B cell (primary cell): ENCODE data around the gene NSFL1C. TPM values are rescaled to one million over a fixed set of nuclear protein-coding genes. Genes with fewer than 3 reads are reported as not detected.
A peak's percentile ranks its signal among the peaks of the same experiment; 100 is the strongest.

ENCODE experiments used
- ATAC-seq: fragments of 200-7000 bp; cut with Tn5 transposase; one replicate; pipeline ENCODE4 v1.10.0; 2021; ENCODE audit warnings: low read depth, mild to moderate bottlenecking, moderate number of reproducible peaks, moderate library complexity
- CTCF ChIA-PET: fragments of 350-600 bp; sonication (Branson Sonifier 250); formaldehyde crosslinking; loops from one replicate; lab custom pipeline; 2021; ENCODE audit warnings: antibody characterized with exemption, inconsistent platforms; lab: Charles Lee
- POLR2A ChIA-PET: fragments of 350-600 bp; sonication (Branson Sonifier 250); formaldehyde crosslinking; loops from one replicate; lab custom pipeline; 2021; ENCODE audit warnings: antibody characterized with exemption; lab: Charles Lee
- DNase-seq: peaks from one replicate; pipeline ENCODE4 v3.0.0; 2013
- H2AFZ ChIP-seq: 2 replicates; pipeline ENCODE4 v1.6.1; 2012; ENCODE audit warnings: mild to moderate bottlenecking, low read depth, low read length; ENCODE audit not compliant: insufficient read depth, poor library complexity, severe bottlenecking
- H3K27ac ChIP-seq, 2 donors: 1 replicate in 1 of 2; 2 replicates in 1 of 2; pipeline ENCODE4 v1.5.1; 2012 to 2013; ENCODE audit warnings: low read length in 2 of 2, mild to moderate bottlenecking in 2 of 2, moderate library complexity in 1 of 2
- H3K27me3 ChIP-seq, 4 experiments: fragments of 200-600 bp in 1 of 4; sonication (generic) in 1 of 4; replicated peaks in 1 of 4; 1 replicate in 2 of 4; 2 replicates in 2 of 4; pipeline versions ENCODE4 v1.6.1 to v1.7.0; 2013 to 2016; ENCODE audit warnings: low read length in 3 of 4, mild to moderate bottlenecking in 2 of 4, mixed read lengths in 1 of 4, moderate library complexity in 1 of 4; ENCODE audit not compliant: insufficient read depth in 4 of 4, control insufficient read depth in 3 of 4; ENCODE audit errors: control extremely low read depth in 1 of 4
- H3K36me3 ChIP-seq, 2 experiments: replicated peaks in 1 of 2; 1 replicate in 1 of 2; 2 replicates in 1 of 2; pipeline versions ENCODE4 v1.6.1 to v1.7.1; 2013; ENCODE audit warnings: low read length in 1 of 2; ENCODE audit not compliant: insufficient read depth in 2 of 2, control insufficient read depth in 1 of 2; ENCODE audit errors: control extremely low read depth in 1 of 2, extremely low read depth in 1 of 2
- H3K4me1 ChIP-seq, 2 donors: fragments of 200-600 bp in 1 of 2; sonication (generic) in 1 of 2; 1 replicate in 1 of 2; 2 replicates in 1 of 2; pipeline versions ENCODE4 v1.5.1 to v1.6.1; 2013 to 2017; ENCODE audit warnings: low read length in 2 of 2; ENCODE audit not compliant: control insufficient read depth in 2 of 2, insufficient read depth in 2 of 2
- H3K4me2 ChIP-seq: replicated peaks from 2 replicates; pipeline ENCODE3; 2012; ENCODE audit warnings: mild to moderate bottlenecking, low read depth, low read length; ENCODE audit not compliant: poor library complexity, severe bottlenecking
- H3K4me3 ChIP-seq, 5 experiments: fragments of 200-600 bp in 1 of 5; sonication (generic) in 1 of 5; 1 replicate in 3 of 5; 2 replicates in 2 of 5; pipeline versions ENCODE4 v1.5.1 to v1.7.0; 2011 to 2016; ENCODE audit warnings: low read length in 4 of 5, mild to moderate bottlenecking in 4 of 5, low read depth in 2 of 5, control low read depth in 1 of 5, moderate library complexity in 1 of 5; ENCODE audit not compliant: insufficient read depth in 1 of 5; ENCODE audit errors: control extremely low read depth in 1 of 5, extremely low read depth in 1 of 5
- H3K79me2 ChIP-seq: fragments of 200-600 bp; sonication (generic); one replicate; pipeline ENCODE4 v1.6.0; 2016; ENCODE audit warnings: low read length; ENCODE audit not compliant: control insufficient read depth, insufficient read depth
- H3K9ac ChIP-seq: fragments of 200-600 bp; sonication (generic); 2 replicates; pipeline ENCODE4 v1.6.1; 2017; ENCODE audit warnings: mild to moderate bottlenecking, low read length, moderate library complexity
- H3K9me3 ChIP-seq, 3 donors: one replicate each; pipeline versions ENCODE4 v1.6.1 to v1.7.1; 2013; ENCODE audit warnings: low read length in 2 of 3; ENCODE audit not compliant: control insufficient read depth in 2 of 3, insufficient read depth in 1 of 3; ENCODE audit errors: control extremely low read depth in 1 of 3
- H4K20me1 ChIP-seq: 2 replicates; pipeline ENCODE4 v1.6.0; 2012; ENCODE audit warnings: mild to moderate bottlenecking, low read length; ENCODE audit not compliant: insufficient read depth, control insufficient read depth, poor library complexity, severe bottlenecking
- H3K27ac Mint-ChIP-seq: one replicate; pipeline ENCODE4 v1.8.0; 2021; ENCODE audit warnings: mixed read lengths
- H3K27me3 Mint-ChIP-seq: one replicate; pipeline ENCODE4 v1.8.0; 2021; ENCODE audit warnings: mixed read lengths
- H3K4me1 Mint-ChIP-seq: one replicate; pipeline ENCODE4 v1.8.0; 2021; ENCODE audit warnings: mixed read lengths
- H3K4me3 Mint-ChIP-seq: one replicate; pipeline ENCODE4 v1.8.0; 2021; ENCODE audit warnings: mixed read lengths
- H3K9me3 Mint-ChIP-seq: one replicate; pipeline ENCODE4 v1.8.0; 2022; ENCODE audit warnings: mixed read lengths; ENCODE audit not compliant: insufficient read depth
- CTCF ChIP-seq: fragments of 200-600 bp; IDR thresholded peaks from one replicate; pipeline ENCODE4 v1.8.0; 2022; ENCODE audit warnings: antibody characterized with exemption, mild to moderate bottlenecking
- EZH2 ChIP-seq: IDR thresholded peaks from 2 replicates; pipeline ENCODE4 v1.6.1; 2012; ENCODE audit warnings: borderline replicate concordance, low read depth, mild to moderate bottlenecking, moderate library complexity, low read length; ENCODE audit not compliant: insufficient read depth, poor library complexity, severe bottlenecking
- WGBS: methylation state at CpG from one replicate; pipeline ENCODE4 v1.1.5; 2013; ENCODE audit warnings: missing lambda C conversion rate; ENCODE audit not compliant: insufficient coverage; 5-methylcytosine and 5-hydroxymethylcytosine counted together
- intact Hi-C: fragments of 100-400 bp; cut with micrococcal nuclease; formaldehyde crosslinking; loops from one replicate; pipeline ENCODE4 v1.10.0; 2022
- polyA plus RNA-seq: library from polyadenylated mRNA; depleted of rRNA; stranded (reverse); fragments of >200 nt; gene quantifications from 2 replicates; pipeline ENCODE4 v1.2.3, GENCODE V29; 2012
- total RNA-seq, 2 donors: library from RNA; stranded (reverse); fragments of 120-200 nt in 1 of 2; gene quantifications; 1 replicate in 1 of 2; 2 replicates in 1 of 2; pipeline versions ENCODE4 v1.2.3 to v1.2.4, GENCODE V29; 2013 to 2022

The NSFL1C gene
- total and polyA plus RNA-seq, 2 donors (not counting 1 experiment from before 2014, with no cell fraction given) = 24.1 to 80.3 TPM

DNA sequence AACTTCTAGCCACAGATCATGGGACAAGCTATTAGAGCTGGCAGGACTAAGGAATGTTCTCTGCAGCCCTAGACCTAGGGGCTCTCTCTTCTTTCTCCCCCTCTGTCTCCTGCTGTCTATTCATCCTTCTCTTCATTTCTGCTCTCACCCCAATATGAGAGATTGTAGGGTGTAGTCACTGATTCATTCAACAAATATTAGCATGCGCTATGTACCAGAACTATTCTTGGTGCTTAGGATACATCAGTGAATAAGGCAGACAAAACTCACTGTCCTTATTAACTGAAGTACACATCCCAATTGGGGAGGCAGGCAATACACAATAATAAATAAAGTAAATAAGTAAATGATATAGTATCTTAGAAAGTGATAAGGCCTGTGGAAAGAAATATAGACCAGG, 39.2 kb upstream of the NSFL1C start:
- no peak overlapping the region for H3K27ac ChIP-seq
- no peak for ATAC-seq
- no peak overlapping the region for H3K4me2 ChIP-seq
- ChIA-PET CTCF (interaction anchor here (0.6 to 5.7 kb wide), 5 partner anchors 17 to 861 kb away, joined by 3 to 44 read pairs (median 4); no protein-coding TSS in a partner anchor), POLR2A (no interaction called here)
- no peak overlapping the region for H3K27ac Mint-ChIP-seq
- no peak overlapping the region for H3K9ac ChIP-seq
- H3K27me3 Mint-ChIP-seq = peaks cover 46% of the 10 kb centered on the region
- DNase-seq = no peak
- H3K9me3 ChIP-seq = peaks cover 0 to 4% (median 3%) of the 10 kb centered on the region in 3 donors
- TF ChIP-seq CTCF (no peak), EZH2 (no peak)
- H3K36me3 ChIP-seq = no peaks in the 10 kb centered on the region
- H3K27me3 ChIP-seq = peaks cover 0 to 18% (median 6%) of the 10 kb centered on the region in 4 experiments
- intact Hi-C loops = no loop called here
- no CpG with 5 or more reads among the region's 1 CpG for WGBS
- no peak overlapping the region for H2AFZ ChIP-seq
- peaks cover 0 to 3% of the 10 kb centered on the region in 2 donors for H3K4me1 ChIP-seq
- H3K4me1 Mint-ChIP-seq = peaks cover 2% of the 10 kb centered on the region
- H3K79me2 ChIP-seq = no peaks in the 10 kb centered on the region
- no peak overlapping the region for H3K4me3 Mint-ChIP-seq
- H3K4me3 ChIP-seq = no peak overlapping the region
- no peaks in the 10 kb centered on the region for H4K20me1 ChIP-seq
- no peaks in the 10 kb centered on the region for H3K9me3 Mint-ChIP-seq

DNA sequence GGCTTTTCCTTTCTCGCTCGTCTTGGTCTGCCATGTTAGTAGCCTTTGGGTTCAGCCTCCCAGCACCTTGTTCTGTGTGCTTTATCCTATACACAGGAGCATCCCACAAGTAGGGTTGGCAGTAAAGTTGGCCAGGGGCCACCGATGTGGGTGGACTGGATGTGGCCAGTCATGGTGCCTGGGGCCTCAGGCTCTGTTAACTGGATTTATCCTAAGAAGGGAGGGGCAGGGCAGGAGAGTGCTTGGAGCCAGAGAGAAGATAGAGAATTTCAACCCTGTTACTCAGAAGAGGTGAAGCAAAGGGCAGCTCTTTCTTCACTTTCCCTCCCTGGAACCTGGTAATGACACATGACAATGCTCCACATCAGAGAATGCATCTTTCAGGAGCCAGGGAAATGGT, 38.7 kb upstream of the NSFL1C start:
- 96% methylated on average over 3 of the region's 3 CpGs for WGBS

More for the DNA sequence above, 38.7 kb upstream of the NSFL1C start:
- H3K27ac Mint-ChIP-seq = peak overlapping the region; percentile 33
- Histone ChIP-seq H3K27me3 (peaks cover 0 to 22% (median 6%) of the 10 kb centered on the region in 4 experiments), H3K36me3 (no peaks in the 10 kb centered on the region), H3K9ac (no peak overlapping the region), H3K79me2 (no peaks in the 10 kb centered on the region), H3K4me3 (no peak overlapping the region), H3K9me3 (peaks cover 0 to 4% (median 3%) of the 10 kb centered on the region in 3 donors), H2AFZ (no peak overlapping the region), H3K4me1 (peaks cover 0 to 3% of the 10 kb centered on the region in 2 donors), H3K4me2 (no peak overlapping the region), H4K20me1 (no peaks in the 10 kb centered on the region), H3K27ac (no peak overlapping the region)
- intact Hi-C loops = no loop called here
- POLR2A ChIA-PET = no interaction called here
- H3K4me3 Mint-ChIP-seq = no peak overlapping the region
- DNase-seq = no peak
- no peak for ATAC-seq
- peaks cover 2% of the 10 kb centered on the region for H3K4me1 Mint-ChIP-seq
- H3K9me3 Mint-ChIP-seq = no peaks in the 10 kb centered on the region
- H3K27me3 Mint-ChIP-seq = peaks cover 47% of the 10 kb centered on the region
- TF ChIP-seq EZH2 (no peak), CTCF (no peak)
- CTCF ChIA-PET = interaction anchor here (1.1 to 5.7 kb wide), 6 partner anchors 14 to 193 kb away, joined by 3 to 85 read pairs (median 28); partner anchors contain the start of gene NSFL1C
